DMS53 (cell line): ENCODE results near the gene SLC25A27.

Source experiments
- DNase-seq: peaks from one replicate; lab custom pipeline; 2025; lab: John Stamatoyannopoulos, UW

SLC25A27 gene

GRCh38 chr6:46715141-46715540 lies 62.4 kb downstream of the SLC25A27 start:
- no peak for DNase-seq

- DNase-seq: peak; percentile 91
Measured at GRCh38 chr6:46719099-46719498, 66.3 kb downstream of the SLC25A27 start.

- peak; percentile 22 for DNase-seq
Measured at GRCh38 chr6:46720401-46720800, 67.6 kb downstream of the SLC25A27 start.
